ENCODE results near the gene GPR161.

DNA sequence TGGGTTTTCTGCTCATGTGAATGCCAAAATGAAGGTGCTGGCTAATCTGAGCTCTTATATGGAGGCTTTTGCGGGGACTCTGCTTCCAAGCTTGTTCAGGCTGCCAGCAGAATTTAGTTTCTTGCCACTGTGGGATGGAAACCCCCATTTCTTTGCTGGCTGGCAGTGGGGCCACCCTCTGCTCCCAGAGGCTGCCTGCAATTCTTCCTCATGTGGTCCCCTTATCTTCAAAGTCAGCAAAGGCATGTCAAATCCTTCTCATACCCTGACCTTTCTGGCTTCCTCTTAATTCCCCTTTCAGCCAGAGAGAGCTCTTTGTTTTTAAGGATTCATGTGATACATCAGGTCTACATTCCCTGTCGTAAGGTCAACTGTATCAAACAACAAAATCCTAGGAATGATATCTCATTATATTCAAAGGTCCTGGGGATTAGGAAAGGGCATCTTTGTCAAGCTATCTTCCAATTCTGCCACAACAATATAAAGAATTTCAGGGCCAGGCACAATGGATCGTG lies 5.2 kb upstream of the GPR161 start:
- TF ChIP-seq, protein P1, sequence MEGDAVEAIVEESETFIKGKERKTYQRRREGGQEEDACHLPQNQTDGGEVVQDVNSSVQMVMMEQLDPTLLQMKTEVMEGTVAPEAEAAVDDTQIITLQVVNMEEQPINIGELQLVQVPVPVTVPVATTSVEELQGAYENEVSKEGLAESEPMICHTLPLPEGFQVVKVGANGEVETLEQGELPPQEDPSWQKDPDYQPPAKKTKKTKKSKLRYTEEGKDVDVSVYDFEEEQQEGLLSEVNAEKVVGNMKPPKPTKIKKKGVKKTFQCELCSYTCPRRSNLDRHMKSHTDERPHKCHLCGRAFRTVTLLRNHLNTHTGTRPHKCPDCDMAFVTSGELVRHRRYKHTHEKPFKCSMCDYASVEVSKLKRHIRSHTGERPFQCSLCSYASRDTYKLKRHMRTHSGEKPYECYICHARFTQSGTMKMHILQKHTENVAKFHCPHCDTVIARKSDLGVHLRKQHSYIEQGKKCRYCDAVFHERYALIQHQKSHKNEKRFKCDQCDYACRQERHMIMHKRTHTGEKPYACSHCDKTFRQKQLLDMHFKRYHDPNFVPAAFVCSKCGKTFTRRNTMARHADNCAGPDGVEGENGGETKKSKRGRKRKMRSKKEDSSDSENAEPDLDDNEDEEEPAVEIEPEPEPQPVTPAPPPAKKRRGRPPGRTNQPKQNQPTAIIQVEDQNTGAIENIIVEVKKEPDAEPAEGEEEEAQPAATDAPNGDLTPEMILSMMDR (IDR thresholded peaks at IDR 0.05), result no peak
- no peak for TF ChIP-seq POLR2A (IDR thresholded peaks at IDR 0.05)

Data from tibial nerve (tissue), 3 donors.